IMR-90 (cell line): ENCODE results near the gene GBF1. TPM values are rescaled to one million over a fixed set of nuclear protein-coding genes. Genes with fewer than 3 reads are reported as not detected.

Experiments used
- ATAC-seq: fragments of 200-7000 bp; cut with Tn5 transposase; 2 replicates; pipeline ENCODE4 v1.9.1; 2020; ENCODE audit warnings: low read depth, mild to moderate bottlenecking, moderate library complexity
- BruUV-seq: library from RNA; stranded (reverse); fragments of 400-500 nt; replicated peaks from 2 replicates; lab custom pipeline; 2021; lab: Mats Ljungman, UMichigan
- CTCF ChIA-PET: fragments of 300-600 bp; formaldehyde crosslinking; extraction: SDS; loops from one replicate; lab custom pipeline; 2021; ENCODE audit warnings: antibody characterized with exemption; lab: Yijun Ruan, JAX
- POLR2A ChIA-PET: fragments of 300-600 bp; sonication (Branson Sonifier 250); formaldehyde crosslinking; loops from one replicate; lab custom pipeline; 2022; ENCODE audit warnings: antibody characterized with exemption; ENCODE audit not compliant: unreplicated experiment; lab: Charles Lee
- DNase-seq: peaks from one replicate; pipeline ENCODE4 v3.0.0; 2013
- H2AFZ ChIP-seq: replicated peaks from 2 replicates; pipeline ENCODE3; 2013; ENCODE audit warnings: low read length, mild to moderate bottlenecking; ENCODE audit not compliant: poor library complexity
- H2AK5ac ChIP-seq: 2 replicates; pipeline ENCODE4 v1.6.1; 2013; ENCODE audit warnings: low read depth, low read length, inconsistent platforms
- H2AK9ac ChIP-seq: replicated peaks from 2 replicates; pipeline ENCODE3; 2013; ENCODE audit warnings: mild to moderate bottlenecking, low read depth, low read length, moderate library complexity; ENCODE audit not compliant: poor library complexity
- H2BK120ac ChIP-seq: 2 replicates; pipeline ENCODE4 v1.6.1; 2013; ENCODE audit warnings: low read depth, low read length, inconsistent platforms
- H2BK15ac ChIP-seq: 3 replicates; pipeline ENCODE4 v1.6.1; 2013; ENCODE audit warnings: low read depth, low read length, inconsistent platforms
- H2BK20ac ChIP-seq: 2 replicates; pipeline ENCODE4 v1.6.1; 2013; ENCODE audit warnings: low read depth, mild to moderate bottlenecking, inconsistent platforms, low read length, moderate library complexity
- H2BK5ac ChIP-seq: 2 replicates; pipeline ENCODE4 v1.6.1; 2013; ENCODE audit warnings: mild to moderate bottlenecking, low read depth, low read length, inconsistent platforms; ENCODE audit not compliant: poor library complexity, severe bottlenecking
- H3K14ac ChIP-seq: replicated peaks from 2 replicates; pipeline ENCODE4 v1.6.1; 2013; ENCODE audit warnings: low read depth, low read length, inconsistent platforms
- H3K18ac ChIP-seq: 2 replicates; pipeline ENCODE4 v1.6.1; 2013; ENCODE audit warnings: low read depth, low read length, control low read depth
- H3K23ac ChIP-seq: 2 replicates; pipeline ENCODE4 v1.6.1; 2013; ENCODE audit warnings: low read depth, low read length, inconsistent platforms
- H3K27ac ChIP-seq: 2 replicates; pipeline ENCODE4 v1.5.1; 2013; ENCODE audit warnings: mild to moderate bottlenecking, control low read depth, low read length; ENCODE audit not compliant: insufficient read depth
- H3K27me3 ChIP-seq: 2 replicates; pipeline ENCODE4 v1.6.1; 2013; ENCODE audit warnings: low read length; ENCODE audit not compliant: control insufficient read depth, insufficient read depth
- H3K36me3 ChIP-seq: 2 replicates; pipeline ENCODE4 v1.6.1; 2013; ENCODE audit warnings: low read length, mixed read lengths; ENCODE audit not compliant: control insufficient read depth, insufficient read depth
- H3K4ac ChIP-seq: 2 replicates; pipeline ENCODE4 v1.6.1; 2013; ENCODE audit warnings: low read depth, low read length, inconsistent platforms
- H3K4me1 ChIP-seq: 2 replicates; pipeline ENCODE4 v1.6.1; 2013; ENCODE audit warnings: low read length, mixed read lengths; ENCODE audit not compliant: control insufficient read depth, insufficient read depth
- H3K4me2 ChIP-seq: 2 replicates; pipeline ENCODE4 v1.6.1; 2013; ENCODE audit warnings: low read depth, mild to moderate bottlenecking, control low read depth, low read length, moderate library complexity
- H3K4me3 ChIP-seq: 2 replicates; pipeline ENCODE4 v1.5.1; 2013; ENCODE audit warnings: low read depth, mild to moderate bottlenecking, control low read depth, low read length, moderate library complexity; ENCODE audit not compliant: insufficient read depth
- H3K56ac ChIP-seq: 2 replicates; pipeline ENCODE4 v1.6.1; 2013; ENCODE audit warnings: low read length, inconsistent platforms; ENCODE audit not compliant: insufficient read depth; ENCODE audit errors: extremely low read depth
- H3K79me1 ChIP-seq, 2 experiments: 2 replicates each; pipeline ENCODE4 v1.6.1; 2013; ENCODE audit warnings: low read length in 2 of 2, inconsistent platforms in 1 of 2, low read depth in 1 of 2
- H3K9ac ChIP-seq: 2 replicates; pipeline ENCODE4 v1.6.1; 2013; ENCODE audit warnings: low read depth, low read length, control low read depth
- H3K9me1 ChIP-seq: 2 replicates; pipeline ENCODE4 v1.6.1; 2013; ENCODE audit warnings: low read length, inconsistent platforms; ENCODE audit not compliant: insufficient read depth
- H3K9me3 ChIP-seq: 2 replicates; pipeline ENCODE4 v1.6.1; 2013; ENCODE audit warnings: low read length; ENCODE audit not compliant: control insufficient read depth, insufficient read depth
- H4K20me1 ChIP-seq: 2 replicates; pipeline ENCODE4 v1.6.1; 2013; ENCODE audit warnings: low read length, inconsistent platforms; ENCODE audit not compliant: insufficient read depth
- H4K5ac ChIP-seq: 2 replicates; pipeline ENCODE4 v1.6.1; 2013; ENCODE audit warnings: mild to moderate bottlenecking, low read depth, low read length, control low read depth
- H4K8ac ChIP-seq, 2 experiments: 2 replicates each; pipeline ENCODE4 v1.6.1; 2013; ENCODE audit warnings: low read depth in 2 of 2, low read length in 2 of 2, control low read depth in 1 of 2, inconsistent platforms in 1 of 2
- H4K91ac ChIP-seq: 2 replicates; pipeline ENCODE4 v1.6.1; 2013; ENCODE audit warnings: low read depth, low read length, inconsistent platforms; ENCODE audit not compliant: insufficient read depth
- POLR2A ChIP-seq: IDR thresholded peaks from 2 replicates; pipeline ENCODE4 v1.6.1; 2012; ENCODE audit warnings: mild to moderate bottlenecking, low read depth, low read length
- RAD21 ChIP-seq: IDR thresholded peaks from 2 replicates; pipeline ENCODE4 v1.6.1; 2012; ENCODE audit warnings: low read length, improper control_type of control experiment
- WGBS, 2 experiments: methylation state at CpG; one replicate each; pipeline versions ENCODE4 v1.1.5 to v1.1.7; 2013; ENCODE audit warnings: missing lambda C conversion rate in 2 of 2; ENCODE audit not compliant: insufficient read length in 1 of 2; ENCODE audit errors: extremely low coverage in 2 of 2; 5-methylcytosine and 5-hydroxymethylcytosine counted together
- dilution Hi-C: fragments of 300-500 bp; cut with HindIII; formaldehyde crosslinking; loops from one replicate; pipeline ENCODE4 v1.14.3; 2018; ENCODE audit warnings: low sequenced_read_pairs; ENCODE audit not compliant: unreplicated experiment
- in situ Hi-C: fragments of 300-500 bp; cut with MboI; formaldehyde crosslinking; loops from 3 replicates; pipeline ENCODE4 v1.14.3; 2019; ENCODE audit warnings: low sequenced_read_pairs, inconsistent platforms, mixed read lengths
- intact Hi-C: fragments of 100-400 bp; cut with micrococcal nuclease; formaldehyde crosslinking; loops from 2 replicates; pipeline ENCODE4 v1.10.0; 2022
- polyA plus RNA-seq, 3 experiments: library from polyadenylated mRNA; depleted of rRNA; stranded (reverse); fragments of >200 nt; gene quantifications; 2 replicates each; pipeline ENCODE4 v1.2.3, GENCODE V29; 2012; ENCODE audit warnings: low replicate concordance in 1 of 3
- total RNA-seq: library from RNA; depleted of rRNA; stranded (reverse); fragments of >200 nt; gene quantifications from 2 replicates; pipeline ENCODE4 v1.2.3, GENCODE V29; 2012; rRNA removed

The GBF1 gene
- total and polyA plus RNA-seq, 2 of the 4 experiments (the other 2 are of a cell fraction), result 38.7 to 40.1 TPM

DNA sequence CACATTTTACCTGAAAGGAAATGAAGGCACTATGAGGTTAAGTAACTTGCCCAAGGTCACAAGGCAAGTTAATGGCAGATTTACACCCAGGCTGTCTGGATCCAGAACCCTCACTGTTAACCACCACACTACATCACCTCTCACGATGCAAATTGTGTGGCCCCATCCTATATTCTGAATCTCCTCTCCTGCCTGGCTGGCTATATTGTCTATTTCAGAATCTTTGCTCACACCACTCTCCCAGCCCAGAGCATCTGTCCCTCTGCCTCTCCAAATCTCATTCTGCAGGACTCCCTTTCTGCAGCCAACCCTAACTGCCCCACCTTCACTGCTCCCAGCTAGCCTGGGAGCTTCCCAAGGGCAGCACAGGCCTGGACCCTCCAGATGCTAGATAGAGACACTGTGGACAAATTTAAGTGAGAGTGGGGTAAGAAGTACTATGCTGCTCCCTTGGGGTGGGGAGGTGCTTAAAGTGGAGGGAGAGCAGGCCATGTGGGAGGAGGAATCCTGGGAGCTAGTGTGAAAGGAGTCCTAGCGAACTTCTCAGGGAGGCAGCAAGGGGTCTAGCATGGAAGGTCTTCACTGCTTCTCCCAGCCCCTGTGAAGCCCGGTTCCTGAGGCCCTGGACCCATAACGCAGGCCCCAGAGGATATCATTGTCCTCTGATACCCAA is 186.3 kb downstream of the GBF1 start:
- DNase-seq (no peak), ATAC-seq (peak; percentile 22)
- Histone ChIP-seq H3K18ac (peak overlapping the region; percentile 35), H4K8ac (peak overlapping the region; percentile 85 to 99), H2BK120ac (peak overlapping the region; percentile 57; the same call in 1 of the 2 replicates), H3K27ac (peak overlapping the region; percentile 85), H2AFZ (peak overlapping the region; percentile 96), H3K4me3 (peak overlapping the region; percentile 70), H3K4me2 (peak overlapping the region; percentile 94), H3K56ac (peak overlapping the region; percentile 75), H2BK5ac (peak overlapping the region; percentile 72), H2AK9ac (peak overlapping the region; percentile 72), H3K4me1 (peaks cover 15% of the 10 kb centered on the region), H2BK20ac (no peak overlapping the region), H3K9ac (peak overlapping the region; percentile 89), H2AK5ac (peak overlapping the region; percentile 45), H4K91ac (peak overlapping the region; percentile 85), H3K9me3 (no peaks in the 10 kb centered on the region), H4K20me1 (no peaks in the 10 kb centered on the region), H3K27me3 (no peaks in the 10 kb centered on the region), H2BK15ac (peak overlapping the region; percentile 30; the same call in 1 of the 3 replicates), H3K79me1 (peaks cover 9 to 26% of the 10 kb centered on the region in 2 experiments), H3K36me3 (no peaks in the 10 kb centered on the region), H4K5ac (peak overlapping the region; percentile 89), H3K4ac (peak overlapping the region; percentile 81), H3K23ac (peak overlapping the region; percentile 91), H3K14ac (peak overlapping the region; percentile 95), H3K9me1 (peaks cover 7% of the 10 kb centered on the region; the same call in 1 of the 2 replicates)
- TF ChIP-seq RAD21, result no peak
- no peak for TF ChIP-seq POLR2A
- CTCF ChIA-PET, result interaction anchor here (0.9 kb wide), 1 partner anchor 79 kb away, joined by 3 read pairs; no protein-coding TSS in a partner anchor
- BruUV-seq, result no TSS peak
- intact Hi-C loops (loop anchor here (1.0 kb wide), 1 partner anchor 149 kb away; no protein-coding TSS in a partner anchor), dilution Hi-C loops (no loop called here), in situ Hi-C loops (no loop called here)
- 50% methylated on average over 2 of the region's 4 CpGs; no CpG with 5 or more reads in 1 of the 2 experiments for WGBS, 2 experiments
- POLR2A ChIA-PET, result no interaction called here

Other genes starting within 250 kb of the GBF1 start
- 13.1 and 20.6 TPM in 2 replicates for gene ARMH3, start 189.4 kb upstream of the GBF1 start, total RNA-seq
- gene ARMH3, start 189.4 kb upstream of the GBF1 start, polyA plus RNA-seq (2012; rRNA removed), result 12.1 and 12.5 TPM in 2 replicates
- gene HPS6, start 180.2 kb upstream of the GBF1 start, total RNA-seq, result 21.9 and 23.1 TPM in 2 replicates
- gene HPS6, start 180.2 kb upstream of the GBF1 start, polyA plus RNA-seq (2012; rRNA removed), result 10.5 and 11.3 TPM in 2 replicates
- 45.3 and 47.9 TPM in 2 replicates for gene LDB1, start 125.2 kb upstream of the GBF1 start, total RNA-seq
- gene LDB1, start 125.2 kb upstream of the GBF1 start, polyA plus RNA-seq (2012; rRNA removed), result 92.4 and 100 TPM in 2 replicates
- 11.4 and 11.8 TPM in 2 replicates for gene PPRC1, start 112.5 kb upstream of the GBF1 start, total RNA-seq
- gene PPRC1, start 112.5 kb upstream of the GBF1 start, polyA plus RNA-seq (2012; rRNA removed), result 38.7 and 40.7 TPM in 2 replicates
- 43.2 and 60.5 TPM in 2 replicates for gene NOLC1, start 93.1 kb upstream of the GBF1 start, total RNA-seq
- gene NOLC1, start 93.1 kb upstream of the GBF1 start, polyA plus RNA-seq (2012; rRNA removed), result 53.5 and 55.3 TPM in 2 replicates
- gene ELOVL3, start 19.2 kb upstream of the GBF1 start, total RNA-seq, result 0.28 and 0.36 TPM in 2 replicates
- 0.09 and 0.14 TPM in 2 replicates for gene ELOVL3, start 19.2 kb upstream of the GBF1 start, polyA plus RNA-seq (2012; rRNA removed)
- not detected in 2 replicates for gene PITX3, start 4.0 kb upstream of the GBF1 start, total RNA-seq
- not detected in 2 replicates for gene PITX3, start 4.0 kb upstream of the GBF1 start, polyA plus RNA-seq (2012; rRNA removed)
- gene NFKB2, start 150.2 kb downstream of the GBF1 start, total RNA-seq, result 16.1 TPM in 2 replicates
- 32.3 and 34.7 TPM in 2 replicates for gene NFKB2, start 150.2 kb downstream of the GBF1 start, polyA plus RNA-seq (2012; rRNA removed)
- 1.4 and 2.0 TPM in 2 replicates for gene PSD, start 173.3 kb downstream of the GBF1 start, total RNA-seq
- 4.4 and 5.8 TPM in 2 replicates for gene PSD, start 173.3 kb downstream of the GBF1 start, polyA plus RNA-seq (2012; rRNA removed)
- 2.5 and 3.0 TPM in 2 replicates for gene FBXL15, start 175.3 kb downstream of the GBF1 start, total RNA-seq
- 8.4 and 13.6 TPM in 2 replicates for gene FBXL15, start 175.3 kb downstream of the GBF1 start, polyA plus RNA-seq (2012; rRNA removed)
- gene CUEDC2, start 187.0 kb downstream of the GBF1 start, total RNA-seq, result 43.6 and 55.7 TPM in 2 replicates
- 84.9 and 87.6 TPM in 2 replicates for gene CUEDC2, start 187.0 kb downstream of the GBF1 start, polyA plus RNA-seq (2012; rRNA removed)
- not detected in 2 replicates for gene C10orf95, start 206.0 kb downstream of the GBF1 start, total RNA-seq
- gene C10orf95, start 206.0 kb downstream of the GBF1 start, polyA plus RNA-seq (2012; rRNA removed), result not detected in 2 replicates